Stomach (tissue), 9 donors: Measurements from ENCODE around the gene CFAP61. TPM values are rescaled to one million over a fixed set of nuclear protein-coding genes. Genes with fewer than 3 reads are reported as not detected.
A peak's percentile ranks its signal among the peaks of the same experiment; 100 is the strongest.

Experiments used
- DNase-seq, 2 donors: peaks; one replicate each; pipeline versions ENCODE4 v3.0.0 to v3.0.0-alpha.2; 2013 to 2019
- H3K27ac ChIP-seq, 5 donors: fragments of 200-600 bp in 4 of 5; sonication (generic) in 4 of 5; one replicate each; pipeline ENCODE4 v1.5.1; 2013 to 2019; ENCODE audit warnings: mild to moderate bottlenecking in 1 of 5, moderate library complexity in 1 of 5
- H3K27me3 ChIP-seq, 3 donors: fragments of 200-600 bp; sonication (generic); one replicate each; pipeline ENCODE4 v1.5.1; 2017 to 2019; ENCODE audit warnings: mixed run types in 1 of 3
- H3K36me3 ChIP-seq, 4 donors: fragments of 200-600 bp; sonication (generic); 1 replicate in 3 of 4; 2 replicates in 1 of 4; pipeline ENCODE4 v1.5.1; 2016 to 2019
- H3K4me1 ChIP-seq, 4 donors: fragments of 200-600 bp; sonication (generic); one replicate each; pipeline ENCODE4 v1.5.1; 2016 to 2019
- H3K4me3 ChIP-seq, 4 donors: fragments of 200-600 bp; sonication (generic) in 3 of 4; one replicate each; pipeline ENCODE4 v1.5.1; 2016 to 2019; ENCODE audit warnings: mild to moderate bottlenecking in 1 of 4
- H3K9me3 ChIP-seq, 4 donors: fragments of 200-600 bp; sonication (generic); one replicate each; pipeline ENCODE4 v1.5.1; 2016 to 2019
- EP300 ChIP-seq: sonication (generic); formaldehyde crosslinking; IDR thresholded peaks from one replicate; pipeline ENCODE4 v1.6.1; 2017; ENCODE audit warnings: antibody characterized with exemption
- POLR2A ChIP-seq, 4 donors: fragments of 450-650 bp; IDR thresholded peaks; one replicate each; pipeline ENCODE4 v1.6.1; 2016; ENCODE audit warnings: antibody characterized with exemption in 4 of 4, control low read depth in 2 of 4, mild to moderate bottlenecking in 1 of 4, moderate library complexity in 1 of 4
- POLR2AphosphoS5 ChIP-seq, 3 donors: sonication (generic); formaldehyde crosslinking; IDR thresholded peaks; one replicate each; pipeline ENCODE4 v1.6.1; 2016; ENCODE audit warnings: antibody characterized with exemption in 3 of 3
- WGBS, 5 donors: extraction: QIAGEN DNeasy Blood & Tissue Kit in 3 of 5; methylation state at CpG; one replicate each; pipeline versions ENCODE4 v1.1.5 to v1.1.7; 2013 to 2018; 5-methylcytosine and 5-hydroxymethylcytosine counted together
- intact Hi-C: fragments of 100-400 bp; cut with DNase I; formaldehyde crosslinking; loops from one replicate; pipeline ENCODE4 v1.15.1; 2023; ENCODE audit warnings: low total_unique reads
- polyA plus RNA-seq, 3 donors: library from polyadenylated mRNA; stranded (reverse); fragments of 200-250 nt; gene quantifications; one replicate each; pipeline ENCODE4 v1.2.3, GENCODE V29; 2013
- total RNA-seq, 5 donors: library from RNA; depleted of rRNA; stranded (reverse); fragments of >200 nt; gene quantifications; one replicate each; pipeline versions ENCODE4 v1.1.0 to v1.2.3, GENCODE V29; 2014 to 2016
- TF ChIP-seq, protein P1 (sequence below), 7 experiments: fragments of 450-650 bp in 4 of 7; fragments of 200-600 bp in 3 of 7; sonication (generic) in 3 of 7; IDR thresholded peaks; one replicate each; pipeline ENCODE4 v1.5.1; 2016 to 2019; ENCODE audit warnings: antibody characterized with exemption in 7 of 7, control low read depth in 2 of 7, mild to moderate bottlenecking in 1 of 7
- donor health status: healthy with polysubstance abuse.
- donor health status: Bipolar disorder and iron deficiency.
- donor health status: healthy.

Gene CFAP61
- total and polyA plus RNA-seq, 8 donors, result not detected

DNA sequence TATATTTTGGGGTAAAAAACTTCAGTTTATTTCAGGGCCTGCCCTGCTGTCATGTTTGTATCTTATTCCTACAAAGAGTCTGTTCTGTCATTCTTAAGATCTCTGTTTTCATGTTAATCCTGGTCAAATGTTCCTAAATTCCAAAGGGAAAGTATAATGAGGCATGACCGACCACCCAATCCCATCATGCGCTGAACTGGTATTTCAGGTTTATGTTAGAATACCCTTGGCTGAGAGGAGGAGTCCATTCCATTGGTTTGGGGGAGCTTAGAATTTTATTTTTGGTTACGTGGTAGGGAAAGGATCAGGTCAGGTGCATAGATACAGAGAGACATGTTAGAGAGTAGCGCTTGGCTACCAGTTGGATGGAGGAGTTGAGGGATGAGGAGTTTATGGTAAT is 25.7 kb downstream of the CFAP61 start:
- no peak overlapping the region for H3K27ac ChIP-seq
- TF ChIP-seq POLR2AphosphoS5 (IDR thresholded peaks at IDR 0.05), result no peak
- TF ChIP-seq EP300, result no peak
- TF ChIP-seq POLR2A (IDR thresholded peaks at IDR 0.05), result no peak
- TF ChIP-seq, protein P1, sequence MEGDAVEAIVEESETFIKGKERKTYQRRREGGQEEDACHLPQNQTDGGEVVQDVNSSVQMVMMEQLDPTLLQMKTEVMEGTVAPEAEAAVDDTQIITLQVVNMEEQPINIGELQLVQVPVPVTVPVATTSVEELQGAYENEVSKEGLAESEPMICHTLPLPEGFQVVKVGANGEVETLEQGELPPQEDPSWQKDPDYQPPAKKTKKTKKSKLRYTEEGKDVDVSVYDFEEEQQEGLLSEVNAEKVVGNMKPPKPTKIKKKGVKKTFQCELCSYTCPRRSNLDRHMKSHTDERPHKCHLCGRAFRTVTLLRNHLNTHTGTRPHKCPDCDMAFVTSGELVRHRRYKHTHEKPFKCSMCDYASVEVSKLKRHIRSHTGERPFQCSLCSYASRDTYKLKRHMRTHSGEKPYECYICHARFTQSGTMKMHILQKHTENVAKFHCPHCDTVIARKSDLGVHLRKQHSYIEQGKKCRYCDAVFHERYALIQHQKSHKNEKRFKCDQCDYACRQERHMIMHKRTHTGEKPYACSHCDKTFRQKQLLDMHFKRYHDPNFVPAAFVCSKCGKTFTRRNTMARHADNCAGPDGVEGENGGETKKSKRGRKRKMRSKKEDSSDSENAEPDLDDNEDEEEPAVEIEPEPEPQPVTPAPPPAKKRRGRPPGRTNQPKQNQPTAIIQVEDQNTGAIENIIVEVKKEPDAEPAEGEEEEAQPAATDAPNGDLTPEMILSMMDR (IDR thresholded peaks at IDR 0.05), result no peak
- 84 to 98% (median 88%) methylated on average over 4 of the region's 4 CpGs for WGBS, 5 donors
- peaks cover 0 to 32% (median 0%) of the 10 kb centered on the region in 3 donors for H3K27me3 ChIP-seq
- DNase-seq, result no peak
- H3K9me3 ChIP-seq, result no peaks in the 10 kb centered on the region
- H3K4me3 ChIP-seq, result no peak overlapping the region
- H3K4me1 ChIP-seq, result peaks cover 0 to 7% (median 0%) of the 10 kb centered on the region in 4 donors
- intact Hi-C loops, result no loop called here
- H3K36me3 ChIP-seq, result no peaks in the 10 kb centered on the region

DNA sequence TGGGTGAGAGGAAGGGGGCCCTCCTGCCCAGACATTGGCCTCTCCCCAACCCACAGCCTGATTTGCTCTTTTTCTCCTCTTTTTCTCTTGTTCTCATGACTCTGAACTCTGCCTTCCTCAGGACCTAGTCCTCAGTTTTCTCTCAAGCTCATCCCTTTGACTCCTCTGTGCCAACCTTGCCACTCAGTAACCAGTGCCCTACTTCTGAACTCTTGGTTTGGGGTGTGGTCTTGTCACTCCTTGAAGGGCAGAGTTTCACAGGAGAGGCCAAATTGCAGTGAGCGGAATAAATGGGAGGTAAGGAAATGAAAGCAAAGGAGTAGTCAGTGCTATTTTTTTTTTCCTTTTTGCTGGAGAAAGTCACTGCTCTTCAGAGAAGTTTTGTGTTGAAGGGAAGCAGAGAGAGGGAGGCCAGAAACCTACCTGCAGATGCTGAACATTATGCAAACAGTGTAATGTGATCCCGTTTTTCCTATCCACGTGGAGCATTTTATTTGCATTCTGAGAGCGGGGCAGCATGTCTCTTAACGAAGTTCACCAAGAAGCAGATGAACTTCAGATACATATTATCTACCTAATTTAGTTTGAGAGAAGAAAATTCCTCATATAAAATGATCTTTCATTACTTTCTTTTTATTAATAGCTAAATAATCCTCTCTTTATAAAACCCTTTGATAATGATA is 26.9 kb downstream of the CFAP61 start:
- peaks cover 0 to 10% (median 3%) of the 10 kb centered on the region in 4 donors for H3K4me1 ChIP-seq
- intact Hi-C loops, result no loop called here
- H3K27me3 ChIP-seq, result peaks cover 0 to 28% (median 0%) of the 10 kb centered on the region in 3 donors
- no peaks in the 10 kb centered on the region for H3K36me3 ChIP-seq
- WGBS, 5 donors, result 23 to 36% (median 26%) methylated on average over 5 of the region's 5 CpGs
- DNase-seq, result peak in 1 of 2 donors; percentile 35
- no peak overlapping the region for H3K27ac ChIP-seq
- TF ChIP-seq EP300 (no peak), POLR2AphosphoS5 (IDR thresholded peaks at IDR 0.05) (no peak), POLR2A (IDR thresholded peaks at IDR 0.05) (no peak)
- TF ChIP-seq, protein P1 (IDR thresholded peaks at IDR 0.05), result no peak
- no peaks in the 10 kb centered on the region for H3K9me3 ChIP-seq
- no peak overlapping the region for H3K4me3 ChIP-seq

DNA sequence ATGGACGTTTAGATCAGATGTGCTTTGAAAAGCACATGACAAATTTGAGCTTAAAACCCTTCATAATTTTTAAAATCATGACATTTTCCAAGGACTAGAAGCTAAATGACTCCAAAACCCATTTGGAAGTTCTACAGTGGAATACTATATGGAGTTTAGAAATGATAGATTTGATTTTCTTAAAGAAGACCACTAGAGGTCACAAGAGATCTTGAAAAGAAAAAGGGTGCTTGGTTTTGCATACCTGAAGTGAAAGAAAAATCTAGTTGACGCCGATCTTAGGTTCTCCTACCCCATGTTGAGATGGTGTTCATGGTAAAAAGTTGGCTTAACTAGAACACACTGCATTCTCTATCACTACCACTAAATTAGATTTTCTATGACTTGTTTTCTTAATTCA is 31.5 kb downstream of the CFAP61 start:
- intact Hi-C loops, result no loop called here
- H3K4me3 ChIP-seq, result no peak overlapping the region
- no peak for TF ChIP-seq POLR2AphosphoS5 (IDR thresholded peaks at IDR 0.05)
- TF ChIP-seq, protein P1 (IDR thresholded peaks at IDR 0.05), result peak in 3 of 7 experiments; percentile 12 to 49 (median 30)
- WGBS, 5 donors, result 0 to 6% (median 1%) methylated on average over 3 of the region's 3 CpGs
- peaks cover 0 to 27% (median 8%) of the 10 kb centered on the region in 4 donors for H3K4me1 ChIP-seq
- H3K27me3 ChIP-seq, result peaks cover 0 to 13% (median 0%) of the 10 kb centered on the region in 3 donors
- H3K36me3 ChIP-seq, result no peaks in the 10 kb centered on the region
- no peaks in the 10 kb centered on the region for H3K9me3 ChIP-seq
- peak in 1 of 2 donors; percentile 63 for DNase-seq
- H3K27ac ChIP-seq, result no peak overlapping the region

DNA sequence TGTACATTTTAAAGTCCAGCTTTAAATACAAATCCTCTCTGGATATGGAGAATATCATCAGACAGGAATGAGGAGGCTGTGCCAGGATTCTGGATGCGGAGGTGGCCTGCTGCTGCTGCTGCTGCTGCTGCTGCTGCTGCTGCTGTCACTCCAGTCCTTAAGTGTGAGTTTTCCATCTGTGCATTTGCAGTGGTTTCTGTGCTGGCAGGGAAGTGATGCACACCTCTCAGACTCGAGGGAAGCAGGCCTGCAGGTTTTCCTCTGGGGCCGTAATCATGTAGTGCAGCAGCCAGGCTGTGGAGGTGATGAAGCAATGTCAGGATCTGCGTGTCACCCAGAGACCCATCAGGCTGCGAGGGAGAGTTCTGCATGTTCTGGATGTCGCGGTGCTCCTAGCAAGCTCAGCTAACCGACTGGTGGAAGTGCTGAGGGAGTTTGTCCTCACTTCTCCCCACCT is 32.0 kb downstream of the CFAP61 start:
- intact Hi-C loops, result no loop called here
- H3K9me3 ChIP-seq, result no peaks in the 10 kb centered on the region

More for the DNA sequence above, 32.0 kb downstream of the CFAP61 start:
- H3K4me3 ChIP-seq, result no peak overlapping the region
- DNase-seq, result peak in 1 of 2 donors; percentile 38
- 64 to 83% (median 75%) methylated on average over 8 of the region's 8 CpGs for WGBS, 5 donors
- TF ChIP-seq, protein P1 (IDR thresholded peaks at IDR 0.05), result no peak
- TF ChIP-seq EP300, result no peak
- TF ChIP-seq POLR2A (IDR thresholded peaks at IDR 0.05), result no peak
- no peak for TF ChIP-seq POLR2AphosphoS5 (IDR thresholded peaks at IDR 0.05)
- H3K4me1 ChIP-seq, result peaks cover 0 to 22% (median 8%) of the 10 kb centered on the region in 4 donors
- peaks cover 0 to 13% (median 0%) of the 10 kb centered on the region in 3 donors for H3K27me3 ChIP-seq
- H3K27ac ChIP-seq, result peak overlapping the region in 1 of 5 donors; percentile 49
- H3K36me3 ChIP-seq, result no peaks in the 10 kb centered on the region
